ENCODE results near the gene KRTCAP2.
"Not testable (repeated sequence)": the region's sequence is repeated elsewhere in the genome, so short reads cannot be mapped to it uniquely, and the experiment has no call there.

DNA sequence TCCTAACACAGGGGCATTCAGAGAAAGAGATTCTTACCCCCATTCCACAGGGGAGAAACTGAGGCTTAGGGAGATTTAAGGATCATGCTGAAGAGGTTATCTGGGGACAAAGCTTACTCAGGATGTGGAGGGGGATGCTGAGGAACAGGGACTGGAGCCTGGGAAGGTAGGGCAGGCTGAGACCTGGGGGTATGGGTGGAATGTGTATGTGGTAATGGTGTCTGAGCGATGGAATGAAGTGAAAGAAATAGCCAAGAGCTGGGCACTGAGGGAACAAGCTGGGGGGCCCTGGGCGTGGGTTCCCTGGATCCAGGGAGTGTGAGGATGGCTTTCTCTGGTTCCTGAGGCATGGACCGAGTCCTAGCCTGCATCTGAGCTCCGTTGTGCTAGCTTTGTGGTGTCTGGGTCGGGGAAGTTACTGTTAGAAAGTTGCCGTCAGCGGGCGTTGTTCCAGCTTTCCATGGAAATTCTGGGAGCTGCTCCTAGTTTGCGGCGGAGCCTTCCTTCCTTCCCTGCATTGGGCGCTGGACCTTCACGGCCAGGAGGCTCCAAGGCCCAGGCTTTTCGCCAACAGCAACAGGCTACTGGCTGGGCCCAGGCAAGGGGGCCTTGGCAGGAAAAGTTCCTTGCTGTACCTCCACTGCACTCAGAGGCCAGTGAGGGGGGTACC lies 38.4 kb upstream of the KRTCAP2 start:
- not testable (repeated sequence) for TF ChIP-seq CTCF (conservative IDR thresholded peaks at IDR 0.05); ZFX (IDR thresholded peaks at IDR 0.05)

Data from C4-2B (cell line).